ENCODE results near the gene FLRT1.

FLRT1 gene

GRCh38 chr11:64071849-64072248 is 36.1 kb downstream of the FLRT1 start:
- no peak for DNase-seq (ENCODE audit: low read depth in 2 of 2)
- TF ChIP-seq CTCF (IDR thresholded peaks at IDR 0.05; ENCODE audit: low read depth, low read length): no peak
- no peak overlapping the region for H3K4me3 ChIP-seq (replicated peaks in 1 of 2; ENCODE audit: low read depth in 2 of 2, low read length in 2 of 2)

- no peak for TF ChIP-seq CTCF (IDR thresholded peaks at IDR 0.05; ENCODE audit: low read depth, low read length)
- no peak for DNase-seq (ENCODE audit: low read depth in 2 of 2)
- H3K4me3 ChIP-seq (replicated peaks in 1 of 2; ENCODE audit: low read depth in 2 of 2, low read length in 2 of 2): no peak overlapping the region
These were observed 36.7 kb downstream of the FLRT1 start for GRCh38 chr11:64072403-64072802.

GRCh38 chr11:64072871-64073270 is 37.1 kb downstream of the FLRT1 start:
- no peak overlapping the region for H3K4me3 ChIP-seq (replicated peaks in 1 of 2; ENCODE audit: low read depth in 2 of 2, low read length in 2 of 2)
- no peak for TF ChIP-seq CTCF (IDR thresholded peaks at IDR 0.05; ENCODE audit: low read depth, low read length)
- no peak for DNase-seq (ENCODE audit: low read depth in 2 of 2)

- no peak for DNase-seq (ENCODE audit: low read depth in 2 of 2)
- H3K4me3 ChIP-seq (replicated peaks in 1 of 2; ENCODE audit: low read depth in 2 of 2, low read length in 2 of 2): no peak overlapping the region
- TF ChIP-seq CTCF (IDR thresholded peaks at IDR 0.05; ENCODE audit: low read depth, low read length): no peak
These were observed 37.8 kb downstream of the FLRT1 start for GRCh38 chr11:64073542-64073941.

GRCh38 chr11:64074239-64074638 is 38.5 kb downstream of the FLRT1 start:
- no peak for TF ChIP-seq CTCF (IDR thresholded peaks at IDR 0.05; ENCODE audit: low read depth, low read length)
- H3K4me3 ChIP-seq (replicated peaks in 1 of 2; ENCODE audit: low read depth in 2 of 2, low read length in 2 of 2): no peak overlapping the region
- DNase-seq (ENCODE audit: low read depth in 2 of 2): peak; percentile 20 to 50

- TF ChIP-seq CTCF (IDR thresholded peaks at IDR 0.05; ENCODE audit: low read depth, low read length): no peak
These were observed 41.0 kb downstream of the FLRT1 start for GRCh38 chr11:64076758-64077157.

GRCh38 chr11:64077607-64078006 is 41.9 kb downstream of the FLRT1 start:
- H3K4me3 ChIP-seq (replicated peaks in 1 of 2; ENCODE audit: low read depth in 2 of 2, low read length in 2 of 2): no peak overlapping the region
- no peak for TF ChIP-seq CTCF (IDR thresholded peaks at IDR 0.05; ENCODE audit: low read depth, low read length)
- no peak for DNase-seq (ENCODE audit: low read depth in 2 of 2)

More at GRCh38 chr11:64076758-64077157, 41.0 kb downstream of the FLRT1 start:
- H3K4me3 ChIP-seq (replicated peaks in 1 of 2; ENCODE audit: low read depth in 2 of 2, low read length in 2 of 2): no peak overlapping the region
- DNase-seq (ENCODE audit: low read depth in 2 of 2): no peak

Measured in cardiac fibroblast (primary cell).